IMR-90 (cell line): ENCODE results near the gene BDNF.

ENCODE experiments used
- BHLHE40 ChIP-seq: fragments of 150-350 bp; IDR thresholded peaks from 2 replicates; pipeline ENCODE4 v1.6.1; 2016; ENCODE audit warnings: mild to moderate bottlenecking, low read depth, low read length
- CEBPB ChIP-seq: IDR thresholded peaks from 2 replicates; pipeline ENCODE4 v1.6.1; 2012; ENCODE audit warnings: low read depth, low read length, improper control_type of control experiment
- CHD1 ChIP-seq: IDR thresholded peaks from 2 replicates; pipeline ENCODE4 v1.6.1; 2012; ENCODE audit warnings: low read depth, low read length, improper control_type of control experiment
- MAFK ChIP-seq: IDR thresholded peaks from 2 replicates; pipeline ENCODE4 v1.6.1; 2012; ENCODE audit warnings: low read depth, low read length, improper control_type of control experiment
- MAZ ChIP-seq: IDR thresholded peaks from 2 replicates; pipeline ENCODE4 v1.6.1; 2012; ENCODE audit warnings: low read depth, mild to moderate bottlenecking, low read length, improper control_type of control experiment, moderate library complexity, borderline replicate concordance
- NFE2L2 ChIP-seq: fragments of 150-350 bp; IDR thresholded peaks from 2 replicates; pipeline ENCODE4 v1.6.1; 2016; ENCODE audit warnings: low read depth, mild to moderate bottlenecking, low read length
- POLR2A ChIP-seq: IDR thresholded peaks from 2 replicates; pipeline ENCODE4 v1.6.1; 2012; ENCODE audit warnings: mild to moderate bottlenecking, low read depth, low read length
- RAD21 ChIP-seq: IDR thresholded peaks from 2 replicates; pipeline ENCODE4 v1.6.1; 2012; ENCODE audit warnings: low read length, improper control_type of control experiment
- RCOR1 ChIP-seq: IDR thresholded peaks from 2 replicates; pipeline ENCODE4 v1.6.1; 2012; ENCODE audit warnings: mild to moderate bottlenecking, low read length, improper control_type of control experiment; ENCODE audit not compliant: insufficient replicate concordance
- RFX5 ChIP-seq: IDR thresholded peaks from 2 replicates; pipeline ENCODE4 v1.8.0; 2012; ENCODE audit warnings: low read depth, mild to moderate bottlenecking, low read length, moderate library complexity
- SMC3 ChIP-seq: fragments of 150-350 bp; IDR thresholded peaks from 2 replicates; pipeline ENCODE4 v1.6.1; 2016; ENCODE audit warnings: low read depth, mild to moderate bottlenecking, antibody characterized with exemption, low read length, moderate library complexity
- TF ChIP-seq, protein P1 (sequence below): conservative IDR thresholded peaks from 2 replicates; pipeline ENCODE4 v1.5.1; 2012; ENCODE audit warnings: mild to moderate bottlenecking, low read depth, low read length, improper control_type of control experiment
- TF ChIP-seq, protein P2 (sequence below): fragments of 150-350 bp; IDR thresholded peaks from 2 replicates; pipeline ENCODE4 v1.6.1; 2017; ENCODE audit warnings: mild to moderate bottlenecking, antibody characterized with exemption, low read length, low read depth
- TF ChIP-seq, protein P3 (sequence below): fragments of 150-350 bp; IDR thresholded peaks from 2 replicates; pipeline ENCODE4 v1.6.1; 2016; ENCODE audit warnings: low read depth, mild to moderate bottlenecking, low read length, moderate library complexity, borderline replicate concordance

DNA sequence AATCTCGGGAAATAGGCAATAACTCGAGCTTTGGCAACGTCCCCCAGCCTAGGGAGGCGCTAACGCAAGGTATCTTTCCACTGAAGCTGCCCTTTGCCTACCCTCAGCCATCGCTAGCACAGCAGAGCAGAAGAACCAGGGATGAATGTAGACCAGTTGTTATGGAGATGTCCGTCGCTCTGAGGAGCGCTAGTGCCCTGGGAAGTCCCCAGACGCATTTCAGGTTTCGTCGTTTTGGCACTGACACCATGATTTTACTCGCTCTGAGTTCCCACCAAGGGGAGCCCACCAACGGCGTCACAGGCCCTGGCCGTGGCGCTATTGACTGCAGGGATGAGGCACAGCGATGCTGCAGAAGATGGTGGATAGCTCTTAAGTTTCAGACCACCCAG is 22.7 kb upstream of the BDNF start:
- TF ChIP-seq, protein P1, sequence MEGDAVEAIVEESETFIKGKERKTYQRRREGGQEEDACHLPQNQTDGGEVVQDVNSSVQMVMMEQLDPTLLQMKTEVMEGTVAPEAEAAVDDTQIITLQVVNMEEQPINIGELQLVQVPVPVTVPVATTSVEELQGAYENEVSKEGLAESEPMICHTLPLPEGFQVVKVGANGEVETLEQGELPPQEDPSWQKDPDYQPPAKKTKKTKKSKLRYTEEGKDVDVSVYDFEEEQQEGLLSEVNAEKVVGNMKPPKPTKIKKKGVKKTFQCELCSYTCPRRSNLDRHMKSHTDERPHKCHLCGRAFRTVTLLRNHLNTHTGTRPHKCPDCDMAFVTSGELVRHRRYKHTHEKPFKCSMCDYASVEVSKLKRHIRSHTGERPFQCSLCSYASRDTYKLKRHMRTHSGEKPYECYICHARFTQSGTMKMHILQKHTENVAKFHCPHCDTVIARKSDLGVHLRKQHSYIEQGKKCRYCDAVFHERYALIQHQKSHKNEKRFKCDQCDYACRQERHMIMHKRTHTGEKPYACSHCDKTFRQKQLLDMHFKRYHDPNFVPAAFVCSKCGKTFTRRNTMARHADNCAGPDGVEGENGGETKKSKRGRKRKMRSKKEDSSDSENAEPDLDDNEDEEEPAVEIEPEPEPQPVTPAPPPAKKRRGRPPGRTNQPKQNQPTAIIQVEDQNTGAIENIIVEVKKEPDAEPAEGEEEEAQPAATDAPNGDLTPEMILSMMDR: 0 out of 2 replicates have a peak, but pooled peaks have one; percentile 15
- TF ChIP-seq, protein P2, sequence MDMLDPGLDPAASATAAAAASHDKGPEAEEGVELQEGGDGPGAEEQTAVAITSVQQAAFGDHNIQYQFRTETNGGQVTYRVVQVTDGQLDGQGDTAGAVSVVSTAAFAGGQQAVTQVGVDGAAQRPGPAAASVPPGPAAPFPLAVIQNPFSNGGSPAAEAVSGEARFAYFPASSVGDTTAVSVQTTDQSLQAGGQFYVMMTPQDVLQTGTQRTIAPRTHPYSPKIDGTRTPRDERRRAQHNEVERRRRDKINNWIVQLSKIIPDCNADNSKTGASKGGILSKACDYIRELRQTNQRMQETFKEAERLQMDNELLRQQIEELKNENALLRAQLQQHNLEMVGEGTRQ: no peak
- no peak for TF ChIP-seq RCOR1
- no peak for TF ChIP-seq POLR2A
- no peak for TF ChIP-seq CEBPB
- no peak for TF ChIP-seq BHLHE40
- no peak for TF ChIP-seq RFX5
- no peak for TF ChIP-seq CHD1
- no peak for TF ChIP-seq MAFK
- no peak for TF ChIP-seq SMC3
- TF ChIP-seq, protein P3, sequence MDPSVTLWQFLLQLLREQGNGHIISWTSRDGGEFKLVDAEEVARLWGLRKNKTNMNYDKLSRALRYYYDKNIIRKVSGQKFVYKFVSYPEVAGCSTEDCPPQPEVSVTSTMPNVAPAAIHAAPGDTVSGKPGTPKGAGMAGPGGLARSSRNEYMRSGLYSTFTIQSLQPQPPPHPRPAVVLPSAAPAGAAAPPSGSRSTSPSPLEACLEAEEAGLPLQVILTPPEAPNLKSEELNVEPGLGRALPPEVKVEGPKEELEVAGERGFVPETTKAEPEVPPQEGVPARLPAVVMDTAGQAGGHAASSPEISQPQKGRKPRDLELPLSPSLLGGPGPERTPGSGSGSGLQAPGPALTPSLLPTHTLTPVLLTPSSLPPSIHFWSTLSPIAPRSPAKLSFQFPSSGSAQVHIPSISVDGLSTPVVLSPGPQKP: no peak
- no peak for TF ChIP-seq MAZ
- peak; percentile 39 for TF ChIP-seq RAD21
- TF ChIP-seq NFE2L2: no peak
